Keratinocyte (primary cell): ENCODE data around the gene C10orf90. TPM values are rescaled to one million over a fixed set of nuclear protein-coding genes. Genes with fewer than 3 reads are reported as not detected.

Experiments
- DNase-seq: peaks from one replicate; pipeline ENCODE4 v3.0.0-alpha.2; 2011; ENCODE audit warnings: low read depth, missing footprints, low spot score
- FAIRE-seq: peaks from 2 replicates; lab custom pipeline; 2011; peaks lifted over from hg19 to GRCh38; lab: Jason Lieb, UNC
- H2AFZ ChIP-seq: 2 replicates; pipeline ENCODE4 v1.6.0; 2012; ENCODE audit warnings: low read length, control low read depth, inconsistent platforms; ENCODE audit not compliant: control insufficient read depth
- H3K27ac ChIP-seq: 2 replicates; pipeline ENCODE4 v1.5.1; 2011; ENCODE audit warnings: low read length; ENCODE audit not compliant: control insufficient read depth, insufficient read depth
- H3K27me3 ChIP-seq: 3 replicates; pipeline ENCODE4 v1.6.0; 2011; ENCODE audit warnings: low read length; ENCODE audit not compliant: control insufficient read depth, insufficient read depth; ENCODE audit errors: extremely low read depth
- H3K36me3 ChIP-seq, 2 experiments: 2 replicates in 1 of 2; 3 replicates in 1 of 2; pipeline ENCODE4 v1.5.1; 2011; ENCODE audit warnings: low read length in 2 of 2, mild to moderate bottlenecking in 1 of 2; ENCODE audit not compliant: control insufficient read depth in 2 of 2, insufficient read depth in 2 of 2; ENCODE audit errors: extremely low read depth in 1 of 2
- H3K4me1 ChIP-seq: 3 replicates; pipeline ENCODE4 v1.5.1; 2011; ENCODE audit warnings: low read length; ENCODE audit not compliant: control insufficient read depth, insufficient read depth; ENCODE audit errors: extremely low read depth
- H3K4me2 ChIP-seq: 3 replicates; pipeline ENCODE4 v1.6.0; 2011; ENCODE audit warnings: low read depth, low read length; ENCODE audit not compliant: control insufficient read depth, insufficient read depth; ENCODE audit errors: extremely low read depth
- H3K4me3 ChIP-seq, 3 experiments: fragments of 200-600 bp in 1 of 3; sonication (generic) in 1 of 3; 2 replicates in 2 of 3; 3 replicates in 1 of 3; pipeline ENCODE4 v1.5.1; 2011 to 2016; ENCODE audit warnings: low read length in 3 of 3, mild to moderate bottlenecking in 3 of 3, control low read depth in 2 of 3, inconsistent platforms in 1 of 3, low read depth in 1 of 3, mixed read lengths in 1 of 3, mixed run types in 1 of 3, moderate library complexity in 1 of 3; ENCODE audit not compliant: control insufficient read depth in 2 of 3, insufficient read depth in 2 of 3; ENCODE audit errors: extremely low read depth in 1 of 3
- H3K79me2 ChIP-seq: 2 replicates; pipeline ENCODE4 v1.6.0; 2012; ENCODE audit warnings: low read length; ENCODE audit not compliant: control insufficient read depth, insufficient read depth
- H3K9ac ChIP-seq: 3 replicates; pipeline ENCODE4 v1.6.0; 2011; ENCODE audit warnings: low read length; ENCODE audit not compliant: control insufficient read depth, insufficient read depth; ENCODE audit errors: extremely low read depth
- H3K9me1 ChIP-seq: 3 replicates; pipeline ENCODE4 v1.6.0; 2011; ENCODE audit warnings: low read length; ENCODE audit not compliant: control insufficient read depth, insufficient read depth; ENCODE audit errors: extremely low read depth
- H3K9me3 ChIP-seq: 2 replicates; pipeline ENCODE4 v1.5.1; 2012; ENCODE audit warnings: low read depth, low read length; ENCODE audit not compliant: control insufficient read depth
- H4K20me1 ChIP-seq: 3 replicates; pipeline ENCODE4 v1.6.0; 2011; ENCODE audit warnings: low read length; ENCODE audit not compliant: control insufficient read depth, insufficient read depth; ENCODE audit errors: extremely low read depth
- EZH2 ChIP-seq: IDR thresholded peaks from one replicate; pipeline ENCODE4 v1.6.1; 2012; ENCODE audit warnings: inconsistent platforms, mild to moderate bottlenecking, low read length, moderate library complexity
- dilution Hi-C: fragments of 300-500 bp; cut with MboI; formaldehyde crosslinking; loops from one replicate; pipeline ENCODE4 v1.7.0; 2020; ENCODE audit warnings: low sequenced_read_pairs; ENCODE audit not compliant: extremely low pct_ligation_motif_present
- polyA plus RNA-seq, 5 experiments: library from polyadenylated mRNA; depleted of rRNA in 3 of 5; stranded (reverse) in 3 of 5; stranded (forward) in 1 of 5; unstranded in 1 of 5; fragments of >200 nt; gene quantifications; 1 replicate in 1 of 5; 2 replicates in 3 of 5; 3 replicates in 1 of 5; pipeline versions ENCODE4 v1.2.1 to v1.2.3, GENCODE V29; 2011 to 2012; ENCODE audit warnings: missing spikeins in 2 of 5, low read depth in 1 of 5, low replicate concordance in 1 of 5
- TF ChIP-seq, protein P1 (sequence below), 3 experiments: IDR thresholded peaks in 1 of 3; conservative IDR thresholded peaks in 1 of 3; optimal IDR thresholded peaks in 1 of 3; 2 replicates in 2 of 3; 3 replicates in 1 of 3; pipeline versions ENCODE3 to v1.5.1; 2011; ENCODE audit warnings: low read length in 3 of 3, mild to moderate bottlenecking in 3 of 3, moderate library complexity in 2 of 3, control low read depth in 1 of 3, inconsistent platforms in 1 of 3; ENCODE audit not compliant: insufficient read depth in 2 of 3; ENCODE audit errors: extremely low read depth in 1 of 3

Gene C10orf90
- polyA plus RNA-seq, 1 donor (not counting 4 experiments of a cell fraction or from before 2014, with no cell fraction given) = not detected

DNA sequence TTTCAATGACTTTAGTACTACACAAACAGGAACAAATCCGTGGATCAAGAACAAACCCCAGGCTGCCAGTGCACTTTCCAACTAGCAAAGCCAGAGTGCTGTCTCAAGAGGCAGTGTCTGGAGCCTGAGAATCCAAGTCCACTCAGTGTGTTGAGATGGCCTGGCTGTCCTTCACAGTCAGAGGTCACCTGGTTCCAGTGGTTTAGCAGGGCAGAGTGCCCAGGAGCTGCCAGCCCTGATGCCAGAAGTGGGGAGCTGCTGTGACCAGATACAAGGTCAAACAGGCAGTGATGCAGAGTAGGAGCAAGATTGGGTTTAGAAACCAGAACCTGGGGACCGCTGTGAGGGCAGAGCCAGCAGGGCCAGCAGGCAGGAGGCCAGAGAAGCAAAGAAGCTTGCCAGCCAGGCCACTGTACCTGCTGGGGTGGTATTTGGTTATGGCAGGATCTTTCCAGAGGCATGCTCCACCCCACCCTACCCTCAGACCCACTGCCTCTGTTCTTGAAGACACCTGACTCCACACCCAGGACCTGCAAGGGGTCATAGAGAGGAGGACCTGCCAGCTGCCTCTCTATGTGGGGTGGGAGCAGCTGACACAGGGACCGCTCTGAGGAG is 35.6 kb upstream of the C10orf90 start:
- Histone ChIP-seq H3K4me3 (no peak overlapping the region), H3K27ac (no peak overlapping the region), H3K79me2 (no peaks in the 10 kb centered on the region), H3K9me1 (no peaks in the 10 kb centered on the region), H3K27me3 (no peaks in the 10 kb centered on the region), H3K4me2 (no peak overlapping the region), H3K36me3 (no peaks in the 10 kb centered on the region), H4K20me1 (no peaks in the 10 kb centered on the region), H3K9me3 (no peaks in the 10 kb centered on the region), H3K4me1 (no peaks in the 10 kb centered on the region), H3K9ac (no peak overlapping the region), H2AFZ (no peak overlapping the region)
- dilution Hi-C loops = no loop called here
- DNase-seq (no peak), FAIRE-seq (no peak)
- TF ChIP-seq, protein P1, sequence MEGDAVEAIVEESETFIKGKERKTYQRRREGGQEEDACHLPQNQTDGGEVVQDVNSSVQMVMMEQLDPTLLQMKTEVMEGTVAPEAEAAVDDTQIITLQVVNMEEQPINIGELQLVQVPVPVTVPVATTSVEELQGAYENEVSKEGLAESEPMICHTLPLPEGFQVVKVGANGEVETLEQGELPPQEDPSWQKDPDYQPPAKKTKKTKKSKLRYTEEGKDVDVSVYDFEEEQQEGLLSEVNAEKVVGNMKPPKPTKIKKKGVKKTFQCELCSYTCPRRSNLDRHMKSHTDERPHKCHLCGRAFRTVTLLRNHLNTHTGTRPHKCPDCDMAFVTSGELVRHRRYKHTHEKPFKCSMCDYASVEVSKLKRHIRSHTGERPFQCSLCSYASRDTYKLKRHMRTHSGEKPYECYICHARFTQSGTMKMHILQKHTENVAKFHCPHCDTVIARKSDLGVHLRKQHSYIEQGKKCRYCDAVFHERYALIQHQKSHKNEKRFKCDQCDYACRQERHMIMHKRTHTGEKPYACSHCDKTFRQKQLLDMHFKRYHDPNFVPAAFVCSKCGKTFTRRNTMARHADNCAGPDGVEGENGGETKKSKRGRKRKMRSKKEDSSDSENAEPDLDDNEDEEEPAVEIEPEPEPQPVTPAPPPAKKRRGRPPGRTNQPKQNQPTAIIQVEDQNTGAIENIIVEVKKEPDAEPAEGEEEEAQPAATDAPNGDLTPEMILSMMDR (optimal IDR thresholded peaks at IDR 0.05 in 1 of 3, IDR thresholded peaks at IDR 0.05 in 1 of 3, conservative IDR thresholded peaks at IDR 0.05 in 1 of 3; ENCODE audit: extremely low read depth in 1 of 3, insufficient read depth in 2 of 3, low read length in 3 of 3) = no peak
- TF ChIP-seq EZH2 = no peak

DNA sequence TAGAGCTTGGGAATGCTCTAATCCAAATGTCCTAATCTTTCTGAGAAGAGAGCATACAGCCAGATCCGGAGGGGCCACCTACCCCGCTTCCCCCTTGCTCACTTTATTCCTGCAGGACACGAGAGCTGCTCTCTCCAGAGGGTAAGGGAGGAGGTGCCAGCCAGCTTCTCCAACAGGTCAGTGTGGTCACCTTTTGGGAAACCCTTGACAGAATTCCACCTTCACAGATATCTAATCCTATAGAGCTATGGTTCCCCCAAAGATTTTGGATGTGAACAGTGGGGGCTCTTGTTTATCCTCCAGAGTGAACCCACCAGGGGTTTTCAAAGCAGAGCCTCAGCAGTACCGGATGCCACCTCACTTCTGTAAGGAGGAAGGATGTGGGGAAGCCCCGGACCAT is 34.6 kb upstream of the C10orf90 start:
- Histone ChIP-seq H3K36me3 (no peaks in the 10 kb centered on the region), H3K9me1 (no peaks in the 10 kb centered on the region), H3K4me3 (no peak overlapping the region), H3K9me3 (no peaks in the 10 kb centered on the region), H2AFZ (no peak overlapping the region), H3K79me2 (no peaks in the 10 kb centered on the region), H3K9ac (no peak overlapping the region), H3K4me1 (no peaks in the 10 kb centered on the region), H3K4me2 (no peak overlapping the region), H4K20me1 (no peaks in the 10 kb centered on the region), H3K27me3 (no peaks in the 10 kb centered on the region), H3K27ac (no peak overlapping the region)
- dilution Hi-C loops = no loop called here
- DNase-seq (no peak), FAIRE-seq (no peak)
- TF ChIP-seq, protein P1 (optimal IDR thresholded peaks at IDR 0.05 in 1 of 3, IDR thresholded peaks at IDR 0.05 in 1 of 3, conservative IDR thresholded peaks at IDR 0.05 in 1 of 3; ENCODE audit: extremely low read depth in 1 of 3, insufficient read depth in 2 of 3, low read length in 3 of 3) = no peak
- no peak for TF ChIP-seq EZH2
